T-helper 1 cell treated with Interleukin-12 subunit alpha and Interleukin-12 subunit beta and Interleukin-4 antibody, amounts not matched to agents 30 ng/mL and 1 ng/mL, for 36 hours (primary cell): ENCODE data around the gene PCMT1. TPM values are rescaled to one million over a fixed set of nuclear protein-coding genes. Genes with fewer than 3 reads are reported as not detected.

Experiments used
- intact Hi-C: fragments of 100-400 bp; cut with micrococcal nuclease; formaldehyde crosslinking; loops from one replicate; pipeline ENCODE4 v1.15.1; 2024
- total RNA-seq: library from RNA; stranded (reverse); gene quantifications from 2 replicates; pipeline ENCODE4 v1.2.3, GENCODE V29; 2022

PCMT1 gene
- 74.5 and 85.9 TPM in 2 replicates for total RNA-seq

DNA sequence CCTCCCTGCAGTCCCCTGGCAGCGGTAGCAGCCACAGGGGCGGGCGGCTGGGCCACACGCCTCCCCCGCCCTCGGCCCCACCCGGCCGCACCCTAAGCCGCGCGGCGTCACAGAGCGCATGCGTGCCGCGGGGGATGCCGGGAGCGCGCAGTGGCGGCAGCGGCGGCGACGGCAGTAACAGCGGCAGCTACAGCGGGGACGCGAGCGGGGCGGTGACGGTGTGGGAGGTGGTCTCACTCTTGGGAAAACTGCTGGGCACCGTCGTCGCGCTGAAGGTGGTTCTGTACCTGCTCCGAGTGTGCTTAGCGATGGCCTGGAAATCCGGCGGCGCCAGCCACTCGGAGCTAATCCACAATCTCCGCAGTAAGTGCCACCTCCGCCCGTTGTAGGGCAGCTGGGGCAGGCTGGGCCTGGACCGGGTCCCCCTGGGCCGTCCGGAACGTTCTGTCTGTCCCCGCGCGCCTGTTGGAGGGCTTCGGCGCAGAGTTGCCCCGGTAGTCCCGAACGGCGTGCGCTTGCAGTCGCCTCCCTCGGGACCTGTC lies at the start of gene PCMT1:
Gene PCMT1 (plus strand): TSS at position 148 of the 542 bp plus-strand sequence. CDS start 161 bp downstream, at position 309.
- intact Hi-C loops, result loop anchor here (1.0 to 5.0 kb wide), 7 partner anchors 115 to 1703 kb away; partner anchors contain the start of genes GINM1, LRP11, RMND1 and ZC3H12D

DNA sequence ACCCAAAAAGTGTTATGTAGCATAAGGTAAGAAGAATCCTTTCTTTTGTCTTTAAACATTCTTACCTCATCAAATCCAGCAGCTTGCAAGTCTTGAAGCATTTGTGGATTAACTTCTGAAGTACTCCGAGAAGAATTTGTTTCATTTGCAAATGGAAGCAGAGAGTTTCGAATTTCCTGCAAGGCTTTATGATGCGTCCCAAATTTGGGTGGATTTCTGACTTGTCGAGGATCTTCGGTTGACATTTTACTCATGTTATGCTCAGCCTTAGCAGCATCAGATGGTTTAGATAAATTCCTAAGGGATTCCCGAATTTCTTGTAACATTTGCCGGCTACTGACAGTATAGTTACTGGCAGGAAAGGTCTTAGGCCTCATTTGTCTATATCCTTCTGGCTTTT lies 47.8 kb upstream of the PCMT1 start:
- intact Hi-C loops, result no loop called here

DNA sequence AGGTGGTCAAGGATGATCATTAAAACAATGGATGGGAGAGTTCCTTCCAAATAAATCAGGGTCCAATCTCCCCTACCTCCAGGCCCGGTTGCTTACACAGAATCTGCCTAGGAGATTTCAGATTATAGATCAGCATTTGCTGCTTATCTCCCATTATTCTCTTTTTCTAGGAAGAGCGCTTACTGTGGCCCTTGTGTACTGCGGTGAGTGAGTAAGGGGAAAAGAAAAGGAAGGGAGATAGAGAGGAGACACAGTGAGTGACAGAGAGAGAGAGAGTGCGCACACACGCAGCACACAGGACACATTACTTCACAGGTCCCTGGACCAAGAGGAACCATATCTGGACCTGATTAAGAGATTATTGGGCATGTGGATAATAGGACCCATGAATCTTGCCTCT lies 37.8 kb upstream of the PCMT1 start:
- intact Hi-C loops, result loop anchor here (10.0 kb wide), 1 partner anchor 363 kb away; no protein-coding TSS in a partner anchor

DNA sequence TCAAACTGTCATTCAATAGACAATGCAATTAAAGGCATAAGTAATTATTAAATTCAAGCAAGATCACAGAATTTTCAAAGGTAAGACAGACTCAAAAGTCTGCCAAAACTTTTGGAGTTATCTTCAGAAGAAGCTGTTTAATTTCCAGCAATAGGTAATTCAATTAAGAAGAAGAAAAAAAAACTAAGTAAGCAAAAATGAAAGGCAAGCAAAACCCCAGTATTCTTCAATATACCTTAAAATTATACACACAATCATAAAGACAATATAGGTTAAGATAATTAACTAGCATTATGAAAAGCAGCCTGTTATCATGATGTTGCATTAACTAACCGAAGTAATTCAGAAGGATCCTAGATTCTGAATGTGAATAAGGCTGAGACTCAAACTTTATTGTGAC lies 35.1 kb upstream of the PCMT1 start:
- intact Hi-C loops, result loop anchor here (10.0 kb wide), 1 partner anchor 360 kb away; no protein-coding TSS in a partner anchor

DNA sequence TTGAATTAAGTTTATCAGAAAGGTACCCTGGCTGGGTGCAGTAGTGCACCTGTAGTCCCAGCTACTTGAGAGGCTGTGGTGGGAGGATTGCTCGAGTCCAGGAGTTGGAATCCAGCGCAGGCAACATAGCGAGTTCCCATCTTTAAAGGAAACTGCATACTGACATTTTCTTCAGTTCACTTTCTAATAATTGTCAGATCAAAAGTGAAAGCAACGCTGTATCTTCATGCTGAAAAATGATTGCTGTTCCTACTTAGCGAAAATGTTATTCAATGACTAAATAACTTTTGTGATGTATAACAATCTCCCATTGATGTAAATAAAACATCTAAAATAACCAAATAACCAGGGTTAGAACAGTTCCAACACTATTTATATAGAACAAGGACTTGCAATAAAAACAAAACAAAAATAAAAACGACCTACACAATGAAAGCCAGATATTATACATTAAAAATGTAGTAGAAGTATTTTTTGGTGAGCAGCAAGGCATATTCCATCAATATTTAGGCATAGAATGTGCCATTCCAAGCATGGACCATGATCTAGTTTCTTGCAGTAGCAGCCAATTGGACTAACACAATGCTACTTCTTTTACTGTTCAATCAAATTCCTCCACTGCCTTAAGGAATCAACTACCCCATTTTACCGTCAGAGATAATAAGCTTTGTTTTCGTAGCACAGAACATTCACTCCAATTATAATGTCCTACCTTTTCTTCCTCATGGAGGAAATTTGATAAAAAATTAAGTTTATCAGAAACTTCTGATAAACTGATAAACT lies 33.2 kb upstream of the PCMT1 start:
- intact Hi-C loops, result loop anchor here (5.0 to 10.0 kb wide), 2 partner anchors 219 to 358 kb away; no protein-coding TSS in a partner anchor

DNA sequence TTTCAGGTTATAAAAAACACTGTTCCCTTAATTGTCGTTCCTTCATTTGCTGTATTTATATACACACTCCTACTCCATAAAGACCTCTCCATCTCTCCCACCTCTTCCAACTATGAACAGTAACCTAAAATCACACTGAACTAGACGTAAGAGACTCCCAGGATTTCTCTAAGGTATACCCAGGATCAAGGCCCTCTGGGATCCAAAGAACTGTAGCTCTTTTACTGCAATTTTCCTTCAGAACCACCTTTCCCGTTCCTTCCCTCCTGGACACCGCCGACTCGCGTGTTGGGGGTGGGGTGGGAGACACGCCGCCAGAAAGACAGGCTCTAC lies 32.3 kb upstream of the PCMT1 start:
- intact Hi-C loops, result loop anchor here (5.0 to 10.0 kb wide), 2 partner anchors 220 to 358 kb away; no protein-coding TSS in a partner anchor

DNA sequence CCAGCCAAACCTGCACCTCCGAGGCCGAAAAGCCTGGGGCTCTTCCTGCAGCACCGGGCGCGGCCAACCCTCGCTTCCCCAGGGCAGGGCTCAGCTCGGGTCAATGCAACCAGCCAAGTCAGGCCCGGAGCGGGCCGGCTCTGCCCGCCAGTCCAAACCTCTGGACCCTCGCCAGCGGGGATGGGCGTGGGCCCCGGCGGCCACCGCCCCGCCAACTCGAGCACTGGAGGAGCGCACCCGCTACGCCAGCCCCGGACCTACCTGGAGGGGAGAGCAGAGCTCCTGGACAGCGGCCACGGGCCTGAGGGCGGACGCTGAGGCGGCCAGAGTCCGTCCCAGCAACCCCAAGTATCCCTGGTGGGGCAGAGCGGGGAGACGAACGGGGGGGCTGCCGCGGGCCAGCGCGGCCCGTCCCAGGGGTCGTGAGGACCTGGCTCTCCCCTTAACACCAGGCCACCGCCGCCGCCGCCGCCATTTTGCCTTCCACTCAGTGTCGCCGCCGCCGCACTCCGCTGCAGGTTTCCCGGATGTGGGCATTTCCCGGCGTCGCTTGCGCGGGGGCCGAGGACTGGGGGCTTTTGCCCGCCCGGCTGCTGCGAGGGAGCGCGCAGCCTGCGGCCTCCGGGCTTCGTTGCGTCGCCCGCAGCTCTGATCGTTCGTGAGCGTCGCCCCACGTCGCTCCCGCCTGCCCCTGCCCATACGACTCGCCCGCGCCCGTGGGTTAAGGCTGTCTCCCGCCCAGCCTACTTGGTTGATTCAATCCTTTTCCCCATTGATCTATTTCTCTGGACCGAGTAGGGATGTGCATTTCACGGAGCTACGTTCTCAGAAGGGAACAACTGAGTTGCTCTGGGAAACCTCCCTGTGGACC lies 31.7 kb upstream of the PCMT1 start, which contains the start of gene LATS1:
Gene LATS1 (minus strand): TSS at position 514 of the 871 bp plus-strand sequence. CDS start 15,975 bp downstream, outside the sequence.
- intact Hi-C loops, result loop anchor here (1.0 to 10.0 kb wide), 10 partner anchors 28 to 357 kb away; partner anchors contain the start of genes GINM1, KATNA1, LRP11 and NUP43

DNA sequence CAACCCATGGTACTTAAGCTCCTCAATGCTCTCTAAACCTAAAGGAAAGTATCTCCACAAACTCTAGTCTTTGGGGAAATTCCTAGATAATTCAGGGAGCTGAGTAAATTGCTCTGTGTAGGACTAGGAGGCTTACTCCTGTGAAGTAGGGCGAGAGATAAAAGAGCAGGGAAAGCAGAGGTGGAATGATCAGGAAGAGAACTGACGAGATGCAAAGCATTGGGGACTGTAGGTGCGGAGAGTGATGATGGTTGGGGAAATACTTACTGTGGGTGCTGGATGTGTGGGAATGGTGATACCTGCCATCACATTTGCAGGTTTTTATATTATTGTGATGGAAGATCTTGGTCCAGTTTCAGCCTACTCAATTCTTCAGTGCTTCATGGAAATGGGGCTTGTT lies 30.0 kb upstream of the PCMT1 start:
- intact Hi-C loops, result loop anchor here (2.0 to 10.0 kb wide), 3 partner anchors 215 to 355 kb away; no protein-coding TSS in a partner anchor

DNA sequence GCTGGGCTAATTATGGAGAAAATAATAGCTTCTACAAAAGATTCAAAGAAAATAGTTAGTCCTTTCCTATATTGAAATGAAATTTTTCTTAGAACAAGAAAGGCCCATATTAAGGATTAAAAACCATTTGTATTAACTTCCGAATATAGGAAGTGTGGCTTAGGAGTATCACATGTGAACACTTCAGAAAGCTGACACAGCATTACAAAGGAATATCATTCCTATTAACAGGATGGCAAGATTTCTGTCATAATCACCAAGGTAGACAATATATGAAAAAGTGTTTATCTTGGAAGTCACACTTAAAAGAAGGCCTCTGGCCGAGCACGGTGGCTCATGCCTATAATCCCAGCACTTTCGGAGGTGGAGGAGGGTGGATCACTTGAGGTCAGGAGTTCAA lies 26.3 kb upstream of the PCMT1 start:
- intact Hi-C loops, result loop anchor here (1.0 to 5.0 kb wide), 3 partner anchors 23 to 294 kb away; partner anchors contain the start of gene NUP43

DNA sequence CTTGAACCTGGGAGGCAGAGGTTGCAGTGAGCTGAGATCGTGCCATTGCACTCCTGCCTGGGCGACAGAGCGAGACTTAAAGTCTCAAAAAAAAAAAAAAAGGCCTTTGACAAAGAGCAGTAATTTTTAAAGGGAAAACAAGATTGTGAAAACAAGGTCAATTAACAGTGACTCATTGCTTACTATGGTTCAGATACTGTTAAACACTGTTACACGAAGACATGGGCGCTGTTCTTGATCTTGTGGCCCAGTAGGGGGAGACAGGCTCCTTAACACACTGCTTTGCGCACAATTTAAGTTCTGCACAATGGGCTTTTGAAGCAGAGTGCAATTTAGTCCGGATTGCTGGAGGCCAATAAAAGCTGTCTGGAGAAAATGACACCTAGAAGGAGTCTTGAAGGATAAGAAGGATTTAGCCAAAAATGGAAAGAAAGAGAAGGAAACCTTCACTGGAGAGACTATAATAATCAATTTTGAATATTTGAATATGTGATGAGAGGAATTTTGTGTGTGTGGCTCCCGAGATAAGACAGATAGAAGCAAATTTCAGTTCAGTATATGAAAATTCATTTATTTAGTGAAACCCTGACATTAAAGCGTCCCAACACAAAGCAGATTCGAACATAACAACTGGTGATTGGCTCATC lies 25.6 kb upstream of the PCMT1 start:
- intact Hi-C loops, result loop anchor here (1.0 to 5.0 kb wide), 5 partner anchors 22 to 293 kb away; partner anchors contain the start of gene NUP43

DNA sequence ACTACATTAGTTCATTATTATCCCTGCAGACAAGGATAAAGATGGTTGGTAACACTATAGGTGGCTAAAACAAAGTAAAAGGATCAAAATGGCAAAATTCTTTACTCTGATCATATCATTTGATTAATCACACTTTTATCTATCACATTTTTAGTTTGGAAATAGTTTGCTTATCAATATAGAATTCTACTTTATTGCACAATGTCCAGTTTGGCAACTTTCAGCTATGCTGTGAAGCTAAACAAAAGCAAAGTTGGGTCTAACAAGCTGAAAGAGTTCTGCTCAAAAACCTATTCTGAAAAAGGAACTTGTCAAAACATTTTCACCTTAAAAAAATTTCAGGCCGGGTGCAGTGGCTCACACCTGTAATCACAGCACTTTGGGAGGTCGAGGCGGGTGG lies 23.8 kb upstream of the PCMT1 start:
- intact Hi-C loops, result no loop called here

DNA sequence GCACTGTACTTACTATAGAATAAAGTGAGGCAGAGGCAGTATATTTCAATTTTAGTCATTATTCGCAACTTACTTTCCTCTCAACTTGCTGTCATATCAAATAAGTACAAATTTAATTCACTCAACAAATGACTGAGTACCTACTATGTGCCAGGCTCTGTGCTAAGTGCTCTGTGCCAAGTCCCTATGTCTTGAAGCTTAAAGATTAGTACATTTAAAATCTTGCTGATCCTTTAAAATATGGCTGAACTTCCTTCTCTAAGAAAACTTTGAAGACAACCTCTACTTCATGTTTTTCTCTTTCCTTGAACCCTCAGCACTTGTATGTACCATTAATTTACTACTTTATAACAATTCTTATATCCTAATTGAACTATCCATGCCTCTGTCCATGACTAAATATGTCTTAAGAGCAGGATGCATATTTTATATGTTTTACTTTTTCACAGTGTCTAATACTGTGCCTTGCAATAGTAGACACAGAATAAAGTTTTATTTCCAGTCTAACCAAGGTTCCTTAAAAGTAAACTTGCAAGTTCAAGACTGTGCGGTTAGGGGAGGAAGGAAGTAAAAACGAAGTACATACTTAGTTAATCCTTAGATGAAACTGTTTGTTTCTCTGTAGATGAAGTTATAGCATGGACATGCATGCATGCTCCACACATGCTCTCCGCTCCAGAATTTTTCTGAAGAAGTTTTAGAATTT lies 21.6 kb upstream of the PCMT1 start:
- intact Hi-C loops, result no loop called here

DNA sequence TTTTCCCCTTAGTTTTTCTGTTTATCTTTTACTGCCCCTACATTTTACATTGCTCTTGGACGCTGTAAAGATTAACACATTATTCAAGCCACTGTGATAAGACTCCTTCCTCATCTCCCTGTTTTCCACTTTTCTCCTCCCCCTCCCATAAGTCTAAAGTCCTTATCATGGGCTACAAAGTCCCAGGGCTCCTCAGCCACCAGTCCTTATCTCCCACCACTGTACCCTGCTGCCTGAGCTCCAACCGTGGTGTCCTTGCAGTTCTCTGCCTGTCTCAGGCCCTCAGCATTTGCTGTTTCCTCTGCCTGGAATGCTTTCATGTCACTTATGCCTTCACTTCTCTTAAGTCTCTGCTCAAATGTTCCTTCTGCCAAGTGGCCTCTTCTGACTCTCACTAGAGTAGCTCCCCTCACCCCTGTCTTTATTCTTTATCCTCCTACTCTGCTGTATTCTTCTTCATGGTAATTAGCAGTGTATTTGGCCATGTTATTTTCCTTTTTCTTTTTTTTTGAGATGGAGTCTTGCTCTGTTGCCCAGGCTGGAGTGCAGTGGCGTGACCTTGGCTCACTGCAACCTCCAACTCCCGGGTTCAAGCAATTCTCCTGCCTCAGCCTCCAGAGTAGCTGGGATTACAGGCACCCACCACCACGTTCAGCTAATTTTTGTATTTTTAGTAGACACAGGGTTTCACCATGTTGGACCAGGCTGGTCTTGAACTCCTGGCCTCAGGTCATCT lies 20.9 kb upstream of the PCMT1 start:
- intact Hi-C loops, result no loop called here

DNA sequence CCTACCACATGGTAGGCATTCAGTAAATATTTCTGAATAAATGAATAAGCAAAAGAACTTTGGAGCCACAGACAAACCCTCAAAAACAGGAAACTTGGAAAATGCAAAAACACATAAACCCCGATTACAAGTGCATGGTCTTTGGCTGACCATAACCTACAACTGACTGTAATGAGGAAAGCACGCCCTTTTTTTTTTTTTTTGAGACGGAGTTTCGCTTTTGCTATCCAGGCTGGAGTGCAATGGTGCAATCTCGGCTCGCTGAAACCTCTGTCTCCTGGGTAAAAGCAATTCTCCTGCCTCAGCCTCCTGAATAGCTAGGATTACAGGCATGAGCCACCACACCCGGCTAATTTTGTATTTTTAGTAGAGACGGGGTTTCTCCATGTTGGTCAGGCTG lies 19.7 kb upstream of the PCMT1 start:
- intact Hi-C loops, result no loop called here

DNA sequence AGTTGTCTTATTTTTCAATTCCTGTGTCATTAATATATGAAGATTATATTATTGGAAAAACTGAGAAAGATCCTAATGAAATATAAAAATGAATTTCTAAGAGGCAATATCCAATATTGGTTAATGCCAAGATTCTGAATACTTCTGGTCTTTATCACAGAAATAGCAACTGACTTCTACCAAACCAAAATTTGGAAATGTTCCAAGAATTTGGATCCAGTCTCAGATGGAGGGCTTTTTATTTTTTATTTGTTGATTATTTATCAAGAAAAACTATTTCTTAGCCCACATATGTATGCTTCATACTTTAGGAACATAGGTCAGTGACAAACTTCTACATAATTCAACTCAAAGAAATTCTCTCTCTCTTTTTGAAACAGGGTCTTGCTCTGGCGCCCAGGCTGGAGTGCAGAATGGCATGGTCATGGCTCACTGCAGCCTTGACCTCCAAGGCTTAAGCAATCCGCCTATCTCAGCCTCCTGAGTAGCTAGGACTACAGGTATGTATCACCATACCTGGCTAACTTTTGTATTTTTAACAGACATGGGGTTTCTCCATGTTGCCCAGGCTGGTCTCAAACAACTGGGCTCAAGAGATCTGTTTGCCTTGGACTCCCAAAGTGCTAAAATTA lies 16.3 kb upstream of the PCMT1 start:
- intact Hi-C loops, result no loop called here

DNA sequence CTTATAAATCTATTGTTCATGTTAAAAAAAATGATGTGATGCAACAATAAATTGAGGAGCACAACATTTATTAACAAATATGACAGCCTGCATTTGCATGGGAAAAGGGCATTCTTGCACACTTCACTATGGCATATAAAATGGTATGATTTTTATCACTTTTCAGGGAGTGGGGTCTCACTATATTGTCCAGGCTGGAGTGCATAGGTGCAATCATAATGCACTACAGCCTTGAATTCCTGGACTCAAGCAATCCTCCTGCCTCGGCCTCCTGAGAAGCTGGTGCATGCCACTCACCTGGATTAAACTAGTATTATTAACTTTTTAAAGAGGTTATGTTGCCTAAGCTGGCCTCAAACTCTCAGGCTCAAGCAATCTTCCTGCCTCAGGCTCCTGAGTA lies 14.6 kb upstream of the PCMT1 start:
- intact Hi-C loops, result no loop called here

DNA sequence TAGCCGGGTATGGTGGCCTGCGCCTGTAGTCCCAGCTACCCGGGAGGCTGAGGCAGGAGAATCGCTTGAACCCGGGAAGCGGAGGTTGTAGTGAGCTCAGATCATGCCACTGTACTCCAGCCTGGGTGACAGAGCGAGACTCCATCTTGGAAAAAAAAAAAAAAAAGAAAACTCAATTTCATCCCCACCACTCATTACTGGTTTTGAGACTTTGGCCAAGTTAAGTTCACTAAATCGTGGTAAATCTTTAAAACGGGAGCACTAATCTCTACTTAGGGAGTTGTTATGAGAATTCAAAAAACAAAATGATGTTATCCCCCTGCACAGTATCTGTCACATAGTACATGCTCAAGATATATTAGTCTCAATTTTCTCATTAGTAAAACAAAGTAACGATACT lies 4.3 kb upstream of the PCMT1 start:
- intact Hi-C loops, result loop anchor here (5.0 kb wide), 3 partner anchors 192 to 1707 kb away; partner anchors contain the start of genes RMND1 and ZC3H12D

DNA sequence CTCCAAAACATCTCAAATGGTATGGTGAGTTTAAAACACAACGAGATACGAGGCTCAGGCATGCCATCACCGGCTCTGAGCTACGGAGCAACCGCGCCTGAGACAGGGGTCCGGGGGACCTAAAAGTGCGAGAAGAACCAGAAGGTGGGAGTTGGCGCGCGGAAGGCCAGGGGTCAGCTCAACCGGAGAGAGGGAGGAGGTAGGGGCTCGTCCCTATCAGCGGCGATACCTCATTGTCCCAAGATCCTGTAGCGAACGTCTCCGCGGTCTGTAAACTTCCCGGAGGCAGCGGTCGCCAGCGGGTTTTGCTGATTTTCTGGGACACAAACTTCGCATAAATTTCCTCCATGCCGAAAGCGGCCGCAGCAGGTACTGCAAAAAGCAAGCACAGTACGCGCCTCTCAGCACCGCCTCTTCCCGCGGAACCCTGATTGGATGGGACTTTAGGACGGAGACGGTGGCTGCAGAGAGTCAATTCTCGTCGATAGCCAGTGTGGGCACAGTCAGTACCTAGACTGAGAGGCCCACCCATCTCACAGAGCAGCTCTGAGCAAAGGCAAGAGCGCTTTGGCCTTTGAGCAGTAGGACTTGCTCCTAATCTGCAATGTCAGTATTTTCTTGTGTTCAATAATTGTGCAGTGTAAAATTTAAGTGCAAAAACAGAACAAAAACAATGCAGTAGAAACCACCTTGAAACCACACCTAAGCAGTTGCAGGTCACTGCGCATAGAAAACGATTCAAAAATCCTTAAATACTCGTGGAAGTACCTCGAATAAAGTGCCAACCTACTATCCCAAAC lies 3.2 kb upstream of the PCMT1 start, which contains the start of gene NUP43:
Gene NUP43 (minus strand): TSS at position 383 of the 800 bp plus-strand sequence. CDS start 34 bp downstream, at position 349.
- intact Hi-C loops, result loop anchor here (1.0 to 5.0 kb wide), 9 partner anchors 23 to 1706 kb away; partner anchors contain the start of genes GINM1, KATNA1, LATS1 and PPIL4
